ENCODE data around the gene CD96. TPM values are rescaled to one million over a fixed set of nuclear protein-coding genes. Genes with fewer than 3 reads are reported as not detected.

CD96 gene
- polyA plus RNA-seq, 1 donor from 2014 or later = not detected

- Histone ChIP-seq H3K79me2 (replicated peaks; ENCODE audit: insufficient read depth, low read length) (no peaks in the 10 kb centered on the region), H3K9ac (ENCODE audit: low read length) (no peak overlapping the region), H3K27me3 (ENCODE audit: insufficient read depth, low read depth, low read length) (no peaks in the 10 kb centered on the region), H3K4me2 (ENCODE audit: low read length) (no peak overlapping the region), H3K36me3 (ENCODE audit: insufficient read depth, low read length) (no peaks in the 10 kb centered on the region), H4K20me1 (ENCODE audit: insufficient read depth) (no peaks in the 10 kb centered on the region), H3K4me3 (ENCODE audit: low read length) (no peak overlapping the region), H2AFZ (ENCODE audit: low read depth, low read length) (no peak overlapping the region), H3F3A (ENCODE audit: insufficient read depth, low read length, poor library complexity, severe bottlenecking) (no peaks in the 10 kb centered on the region), H3K9me3 (ENCODE audit: low read length) (no peaks in the 10 kb centered on the region), H3K9me2 (ENCODE audit: insufficient read depth, low read length) (no peaks in the 10 kb centered on the region), H3K27ac (ENCODE audit: low read length) (no peak overlapping the region)
- TF ChIP-seq CTCF (IDR thresholded peaks at IDR 0.05; ENCODE audit: poor library complexity, severe bottlenecking) (no peak), EP300 (conservative IDR thresholded peaks at IDR 0.05; ENCODE audit: poor library complexity, severe bottlenecking) (no peak), TAF1 (IDR thresholded peaks at IDR 0.05; ENCODE audit: low read depth) (no peak), POLR2AphosphoS5 (IDR thresholded peaks at IDR 0.05) (no peak), REST (IDR thresholded peaks at IDR 0.05; ENCODE audit: borderline replicate concordance) (no peak), MXI1 (conservative IDR thresholded peaks at IDR 0.05; ENCODE audit: poor library complexity, severe bottlenecking) (no peak), RAD21 (conservative IDR thresholded peaks at IDR 0.05) (no peak), SMC3 (conservative IDR thresholded peaks at IDR 0.05; ENCODE audit: poor library complexity) (no peak), EZH2 (IDR thresholded peaks at IDR 0.05; ENCODE audit: borderline replicate concordance, insufficient read depth, low read length, poor library complexity, severe bottlenecking) (no peak)
Measured at GRCh38 chr3:111541391-111541790, 606 bp upstream of the CD96 start.

GRCh38 chr3:111542611-111543300 is 759 bp downstream of the CD96 start:
- Histone ChIP-seq H3K36me3 (ENCODE audit: insufficient read depth, low read length) (no peaks in the 10 kb centered on the region), H3F3A (ENCODE audit: insufficient read depth, low read length, poor library complexity, severe bottlenecking) (no peaks in the 10 kb centered on the region), H3K4me2 (ENCODE audit: low read length) (no peak overlapping the region), H3K9ac (ENCODE audit: low read length) (no peak overlapping the region), H3K27me3 (ENCODE audit: insufficient read depth, low read depth, low read length) (no peaks in the 10 kb centered on the region), H3K4me3 (ENCODE audit: low read length) (no peak overlapping the region), H3K9me3 (ENCODE audit: low read length) (no peaks in the 10 kb centered on the region), H3K9me2 (ENCODE audit: insufficient read depth, low read length) (no peaks in the 10 kb centered on the region), H3K79me2 (replicated peaks; ENCODE audit: insufficient read depth, low read length) (no peaks in the 10 kb centered on the region), H2AFZ (ENCODE audit: low read depth, low read length) (no peak overlapping the region), H3K27ac (ENCODE audit: low read length) (no peak overlapping the region), H4K20me1 (ENCODE audit: insufficient read depth) (no peaks in the 10 kb centered on the region)
- TF ChIP-seq POLR2AphosphoS5 (IDR thresholded peaks at IDR 0.05) (no peak), EZH2 (IDR thresholded peaks at IDR 0.05; ENCODE audit: borderline replicate concordance, insufficient read depth, low read length, poor library complexity, severe bottlenecking) (no peak), EP300 (conservative IDR thresholded peaks at IDR 0.05; ENCODE audit: poor library complexity, severe bottlenecking) (no peak), REST (IDR thresholded peaks at IDR 0.05; ENCODE audit: borderline replicate concordance) (no peak), RAD21 (conservative IDR thresholded peaks at IDR 0.05) (no peak), CTCF (IDR thresholded peaks at IDR 0.05; ENCODE audit: poor library complexity, severe bottlenecking) (no peak), TAF1 (IDR thresholded peaks at IDR 0.05; ENCODE audit: low read depth) (no peak), MXI1 (conservative IDR thresholded peaks at IDR 0.05; ENCODE audit: poor library complexity, severe bottlenecking) (no peak), SMC3 (conservative IDR thresholded peaks at IDR 0.05; ENCODE audit: poor library complexity) (no peak)
